H1 (cell line): ENCODE results near the gene ARHGAP10. TPM values are rescaled to one million over a fixed set of nuclear protein-coding genes. Genes with fewer than 3 reads are reported as not detected.

Experiments used
- CTCF ChIA-PET: fragments of 300-600 bp; sonication (Branson Sonifier 250); formaldehyde crosslinking; loops from one replicate; lab custom pipeline; 2021; ENCODE audit not compliant: partially characterized antibody; lab: Charles Lee
- POLR2A ChIA-PET: fragments of 300-600 bp; sonication (Branson Sonifier 250); formaldehyde crosslinking; loops from one replicate; lab custom pipeline; 2021; ENCODE audit warnings: inconsistent platforms; ENCODE audit not compliant: partially characterized antibody; lab: Charles Lee
- DNase-seq, 2 experiments: peaks; one replicate each; pipeline versions ENCODE4 v3.0.0 to v3.0.0-alpha.2; 2010 to 2022; ENCODE audit warnings: low spot score in 2 of 2, low read depth in 1 of 2, mixed read lengths in 1 of 2
- FAIRE-seq: peaks from 2 replicates; lab custom pipeline; 2011; peaks lifted over from hg19 to GRCh38; lab: Jason Lieb, UNC
- H2AFZ ChIP-seq: 2 replicates; pipeline ENCODE4 v1.8.1; 2012; ENCODE audit warnings: low read length, inconsistent platforms
- H2AK5ac ChIP-seq: 2 replicates; pipeline ENCODE4 v1.6.1; 2013; ENCODE audit warnings: low read depth, low read length
- H2BK120ac ChIP-seq: replicated peaks from 2 replicates; pipeline ENCODE3; 2013; ENCODE audit warnings: low read depth, low read length, inconsistent platforms
- H2BK12ac ChIP-seq: 2 replicates; pipeline ENCODE4 v1.6.1; 2013; ENCODE audit warnings: low read depth, low read length
- H2BK15ac ChIP-seq: 2 replicates; pipeline ENCODE4 v1.6.1; 2013; ENCODE audit warnings: low read length
- H2BK20ac ChIP-seq: 2 replicates; pipeline ENCODE4 v1.6.1; 2013; ENCODE audit warnings: low read length
- H2BK5ac ChIP-seq: 2 replicates; pipeline ENCODE4 v1.6.1; 2013; ENCODE audit warnings: low read depth, low read length
- H3K14ac ChIP-seq: 2 replicates; pipeline ENCODE4 v1.6.1; 2013; ENCODE audit warnings: inconsistent platforms; ENCODE audit not compliant: insufficient read length
- H3K18ac ChIP-seq: 2 replicates; pipeline ENCODE4 v1.6.1; 2013; ENCODE audit warnings: low read length; ENCODE audit errors: extremely low read depth
- H3K23ac ChIP-seq: 2 replicates; pipeline ENCODE4 v1.6.1; 2013; ENCODE audit warnings: inconsistent platforms; ENCODE audit not compliant: insufficient read length
- H3K23me2 ChIP-seq: 2 replicates; pipeline ENCODE4 v1.6.1; 2013; ENCODE audit warnings: low read depth, low read length
- H3K27ac ChIP-seq: 2 replicates; pipeline ENCODE4 v1.6.1; 2011; ENCODE audit warnings: low read depth, low read length, inconsistent platforms
- H3K27me3 ChIP-seq, 4 experiments: replicated peaks in 1 of 4; 1 replicate in 1 of 4; 2 replicates in 3 of 4; pipeline versions ENCODE4 v1.6.1 to v1.8.1; 2011 to 2013; ENCODE audit warnings: low read length in 3 of 4, mild to moderate bottlenecking in 3 of 4, inconsistent platforms in 2 of 4, mixed read lengths in 2 of 4, moderate library complexity in 1 of 4; ENCODE audit not compliant: control insufficient read depth in 3 of 4, insufficient read depth in 3 of 4; ENCODE audit errors: extremely low read depth in 1 of 4
- H3K36me3 ChIP-seq, 4 experiments: 2 replicates each; pipeline versions ENCODE4 v1.6.1 to v1.8.1; 2011 to 2013; ENCODE audit warnings: mild to moderate bottlenecking in 4 of 4, low read length in 3 of 4, moderate library complexity in 2 of 4, control low read depth in 1 of 4, inconsistent platforms in 1 of 4; ENCODE audit not compliant: insufficient read depth in 4 of 4, control insufficient read depth in 2 of 4
- H3K4ac ChIP-seq: replicated peaks from 2 replicates; pipeline ENCODE3; 2013; ENCODE audit warnings: low read length, low read depth, mixed read lengths, inconsistent platforms; ENCODE audit not compliant: insufficient read length
- H3K4me1 ChIP-seq, 4 experiments: replicated peaks in 1 of 4; 1 replicate in 1 of 4; 2 replicates in 3 of 4; pipeline versions ENCODE4 v1.6.1 to v1.8.1; 2011 to 2013; ENCODE audit warnings: low read length in 3 of 4, inconsistent platforms in 2 of 4, mixed read lengths in 1 of 4; ENCODE audit not compliant: insufficient read depth in 4 of 4, control insufficient read depth in 3 of 4
- H3K4me2 ChIP-seq, 2 experiments: 2 replicates each; pipeline versions ENCODE4 v1.6.1 to v1.8.1; 2011 to 2013; ENCODE audit warnings: low read depth in 2 of 2, low read length in 2 of 2, control low read depth in 1 of 2, inconsistent platforms in 1 of 2, mild to moderate bottlenecking in 1 of 2; ENCODE audit not compliant: insufficient read depth in 1 of 2
- H3K4me3 ChIP-seq, 4 experiments: fragments of 200-600, 300-600 bp in 1 of 4; sonication (generic), shearing (Covaris generic), sonication (Bioruptor Twin) in 1 of 4; 2 replicates each; pipeline versions ENCODE4 v1.5.1 to v1.8.1; 2011 to 2016; ENCODE audit warnings: low read length in 4 of 4, low read depth in 3 of 4, control low read depth in 2 of 4, inconsistent platforms in 2 of 4, mild to moderate bottlenecking in 2 of 4, mixed read lengths in 1 of 4, moderate library complexity in 1 of 4; ENCODE audit not compliant: insufficient read depth in 2 of 4; ENCODE audit errors: extremely low read depth in 1 of 4
- H3K56ac ChIP-seq: replicated peaks from 2 replicates; pipeline ENCODE3; 2013; ENCODE audit warnings: low read depth, mild to moderate bottlenecking, mixed read lengths, low read length, inconsistent platforms; ENCODE audit not compliant: insufficient read length
- H3K79me1 ChIP-seq: 2 replicates; pipeline ENCODE4 v1.6.1; 2013; ENCODE audit warnings: low read depth, low read length, control low read depth
- H3K79me2 ChIP-seq, 2 experiments: 2 replicates each; pipeline versions ENCODE4 v1.6.1 to v1.8.1; 2012 to 2013; ENCODE audit warnings: low read length in 2 of 2, mild to moderate bottlenecking in 2 of 2, inconsistent platforms in 1 of 2; ENCODE audit not compliant: insufficient read depth in 2 of 2, control insufficient read depth in 1 of 2
- H3K9ac ChIP-seq, 4 experiments: replicated peaks in 1 of 4; 1 replicate in 1 of 4; 2 replicates in 3 of 4; pipeline versions ENCODE4 v1.6.1 to v1.8.1; 2011 to 2013; ENCODE audit warnings: low read depth in 3 of 4, low read length in 3 of 4, control low read depth in 2 of 4, mild to moderate bottlenecking in 2 of 4, moderate library complexity in 2 of 4, inconsistent platforms in 1 of 4; ENCODE audit errors: extremely low read depth in 1 of 4
- H3K9me3 ChIP-seq, 2 experiments: 2 replicates each; pipeline versions ENCODE4 v1.6.1 to v1.8.1; 2012 to 2013; ENCODE audit warnings: mild to moderate bottlenecking in 2 of 2, moderate library complexity in 2 of 2, control low read depth in 1 of 2, inconsistent platforms in 1 of 2, low read depth in 1 of 2, low read length in 1 of 2, mixed read lengths in 1 of 2; ENCODE audit not compliant: insufficient read depth in 2 of 2
- H4K20me1 ChIP-seq, 2 experiments: replicated peaks in 1 of 2; 2 replicates each; pipeline versions ENCODE3 to v1.8.1; 2011 to 2013; ENCODE audit warnings: inconsistent platforms in 2 of 2, low read length in 2 of 2, mild to moderate bottlenecking in 1 of 2; ENCODE audit not compliant: insufficient read depth in 2 of 2, control insufficient read depth in 1 of 2
- H4K5ac ChIP-seq: 2 replicates; pipeline ENCODE4 v1.6.1; 2013; ENCODE audit warnings: low read length, low read depth, mixed read lengths, inconsistent platforms; ENCODE audit not compliant: insufficient read length
- H4K8ac ChIP-seq: 2 replicates; pipeline ENCODE4 v1.8.0; 2013; ENCODE audit warnings: mild to moderate bottlenecking, moderate library complexity, low read length, inconsistent platforms; ENCODE audit not compliant: insufficient read depth; ENCODE audit errors: extremely low read depth
- H4K91ac ChIP-seq: replicated peaks from 2 replicates; pipeline ENCODE3; 2013; ENCODE audit warnings: low read length, mixed read lengths, inconsistent platforms; ENCODE audit not compliant: insufficient read length
- POU5F1 ChIP-seq: IDR thresholded peaks from 2 replicates; pipeline ENCODE4 v1.6.1; 2011; ENCODE audit warnings: low read depth, mild to moderate bottlenecking, low read length, moderate library complexity
- SRF ChIP-seq: IDR thresholded peaks from 2 replicates; pipeline ENCODE4 v1.6.1; 2011; ENCODE audit warnings: mild to moderate bottlenecking, low read depth, low read length, moderate library complexity
- WGBS, 2 experiments: shearing (Covaris generic) in 1 of 2; methylation state at CpG; one replicate each; pipeline versions ENCODE4 v1.1.6 to v1.1.7; 2013 to 2015; ENCODE audit warnings: low lambda C conversion rate in 2 of 2, mixed read lengths in 2 of 2, inconsistent platforms in 1 of 2, low coverage in 1 of 2, missing lambda C conversion rate in 1 of 2; ENCODE audit not compliant: insufficient replicate concordance in 2 of 2, insufficient coverage in 1 of 2, insufficient read length in 1 of 2; ENCODE audit errors: extremely low coverage in 1 of 2, missing lambda C conversion rate in 1 of 2; 5-methylcytosine and 5-hydroxymethylcytosine counted together
- polyA plus RNA-seq, 7 experiments: library from polyadenylated mRNA; depleted of rRNA in 3 of 7; stranded (reverse) in 5 of 7; unstranded in 2 of 7; fragments of >200 nt in 5 of 7; fragments of 200-250 nt in 2 of 7; gene quantifications; 1 replicate in 5 of 7; 2 replicates in 1 of 7; 4 replicates in 1 of 7; pipeline versions ENCODE4 v1.2.1 to v1.2.3, GENCODE V29; 2011 to 2013; ENCODE audit warnings: missing spikeins in 2 of 7, mixed read lengths in 2 of 7
- total RNA-seq: library from RNA; stranded (reverse); fragmentation: NEBNext Ultra II Directional; extraction: Animal tissue kit (Norgen Biotek cat#: 25700); gene quantifications from 2 replicates; pipeline ENCODE4 v1.2.1, GENCODE V29; 2021

Gene ARHGAP10
- total and polyA plus RNA-seq, 2 of the 8 experiments (the other 6 are each of a cell fraction or from before 2014, with no cell fraction given), result 3.7 to 6.1 TPM

GRCh38 chr4:147942729-147943128 is 210.8 kb downstream of the ARHGAP10 start:
- H3K56ac ChIP-seq, result no peak overlapping the region
- no peak overlapping the region for H3K14ac ChIP-seq
- no peaks in the 10 kb centered on the region for H4K20me1 ChIP-seq
- no peaks in the 10 kb centered on the region for H3K79me2 ChIP-seq
- H3K4me2 ChIP-seq, result no peak overlapping the region
- no peak overlapping the region for H2BK120ac ChIP-seq
- H3K4ac ChIP-seq, result no peak overlapping the region
- H2BK20ac ChIP-seq, result no peak overlapping the region
- no peaks in the 10 kb centered on the region for H3K4me1 ChIP-seq
- no peak overlapping the region for H3K27ac ChIP-seq
- H2AK5ac ChIP-seq, result no peak overlapping the region
- no peak overlapping the region for H4K5ac ChIP-seq
- ChIA-PET POLR2A (no interaction called here), CTCF (interaction anchor here (0.6 to 1.4 kb wide), 3 partner anchors 9 to 20 kb away, joined by 4 to 5 read pairs (median 4); no protein-coding TSS in a partner anchor)
- H2AFZ ChIP-seq, result no peak overlapping the region
- DNase-seq (no peak), FAIRE-seq (no peak)
- no peaks in the 10 kb centered on the region for H3K23me2 ChIP-seq
- TF ChIP-seq SRF (peak; percentile 65), POU5F1 (no peak)
- H4K8ac ChIP-seq, result no peak overlapping the region
- no peak overlapping the region for H3K9ac ChIP-seq
- 76% methylated on average over 5 of the region's 5 CpGs; no CpG with 5 or more reads in 1 of the 2 experiments for WGBS, 2 experiments
- no peak overlapping the region for H2BK15ac ChIP-seq
- H4K91ac ChIP-seq, result no peak overlapping the region
- H3K36me3 ChIP-seq, result no peaks in the 10 kb centered on the region
- H3K18ac ChIP-seq, result no peak overlapping the region
- no peak overlapping the region for H2BK12ac ChIP-seq
- no peak overlapping the region for H3K4me3 ChIP-seq
- no peaks in the 10 kb centered on the region for H3K9me3 ChIP-seq
- no peak overlapping the region for H2BK5ac ChIP-seq
- no peaks in the 10 kb centered on the region for H3K27me3 ChIP-seq
- H3K23ac ChIP-seq, result no peak overlapping the region
- H3K79me1 ChIP-seq, result no peaks in the 10 kb centered on the region
